ENCODE measurements around the gene ADGRG2.

- TF ChIP-seq EZH2 (IDR thresholded peaks at IDR 0.05; ENCODE audit: low read length, missing control alignments) (no peak), CTCF (conservative IDR thresholded peaks at IDR 0.05 in 1 of 2, IDR thresholded peaks at IDR 0.05 in 1 of 2; ENCODE audit: low read depth in 1 of 2, low read length in 2 of 2) (no peak)
Observed at GRCh38 chrX:19064175-19064574, 58.1 kb downstream of the ADGRG2 start.

All from fibroblast of lung (primary cell).